T-helper 17 cell (primary cell): ENCODE measurements around the gene TLE1. TPM values are rescaled to one million over a fixed set of nuclear protein-coding genes. Genes with fewer than 3 reads are reported as not detected.
"Not testable (repeated sequence)": the region's sequence is repeated elsewhere in the genome, so short reads cannot be mapped to it uniquely, and the experiment has no call there.

Experiments
- ATAC-seq: fragments of 150-1000 bp; cut with Tn5 transposase; 2 replicates; pipeline ENCODE4 v1.10.0; 2021; ENCODE audit warnings: mild to moderate bottlenecking, moderate library complexity
- DNase-seq, 3 donors: peaks; one replicate each; pipeline versions ENCODE4 v3.0.0 to v3.0.0-alpha.2; 2020 to 2021
- H3K9me3 ChIP-seq: one replicate; pipeline ENCODE4 v1.7.0; 2013; ENCODE audit warnings: low read length, mild to moderate bottlenecking; ENCODE audit not compliant: control insufficient read depth, poor library complexity, severe bottlenecking
- H3K27ac Mint-ChIP-seq: one replicate; pipeline ENCODE4 v1.8.0; 2022; ENCODE audit warnings: mild to moderate bottlenecking, moderate library complexity, mixed read lengths
- H3K27me3 Mint-ChIP-seq: one replicate; pipeline ENCODE4 v1.8.0; 2022; ENCODE audit warnings: mixed read lengths
- H3K36me3 Mint-ChIP-seq: one replicate; pipeline ENCODE4 v1.8.0; 2022; ENCODE audit warnings: low read depth, mixed read lengths
- H3K4me1 Mint-ChIP-seq: one replicate; pipeline ENCODE4 v1.8.0; 2022; ENCODE audit warnings: mild to moderate bottlenecking, mixed read lengths
- H3K4me3 Mint-ChIP-seq: one replicate; pipeline ENCODE4 v1.8.0; 2022; ENCODE audit warnings: mild to moderate bottlenecking, moderate library complexity, mixed read lengths
- total RNA-seq, 4 donors: library from RNA in 2 of 4; stranded (reverse) in 2 of 4; gene quantifications; one replicate each; pipeline ENCODE4 v1.2.3 and lab custom pipeline; 2022 to 2026

The TLE1 gene
- total RNA-seq, 2 donors from 2014 or later: 2.2 to 3.4 TPM

GRCh38 chr9:81604306-81605169 is 84.8 kb downstream of the TLE1 start:
- ATAC-seq: no peak
- no peaks in the 10 kb centered on the region for H3K27me3 Mint-ChIP-seq

GRCh38 chr9:81602887-81603680 is 86.3 kb downstream of the TLE1 start:
- ATAC-seq (no peak), DNase-seq (no peak)
- H3K36me3 Mint-ChIP-seq: no peaks in the 10 kb centered on the region
- H3K4me1 Mint-ChIP-seq: no peaks in the 10 kb centered on the region
- no peak overlapping the region for H3K27ac Mint-ChIP-seq
- no peak overlapping the region for H3K4me3 Mint-ChIP-seq
- no peaks in the 10 kb centered on the region for H3K9me3 ChIP-seq
- H3K27me3 Mint-ChIP-seq: no peaks in the 10 kb centered on the region

More at GRCh38 chr9:81604306-81605169, 84.8 kb downstream of the TLE1 start:
- Mint-ChIP-seq H3K4me3 (no peak overlapping the region), H3K36me3 (no peaks in the 10 kb centered on the region), H3K27ac (no peak overlapping the region), H3K4me1 (no peaks in the 10 kb centered on the region)
- no peaks in the 10 kb centered on the region for H3K9me3 ChIP-seq
- DNase-seq: no peak

GRCh38 chr9:81601639-81602623 is 87.4 kb downstream of the TLE1 start:
- Mint-ChIP-seq H3K27ac (no peak overlapping the region), H3K4me3 (no peak overlapping the region), H3K27me3 (no peaks in the 10 kb centered on the region), H3K36me3 (no peaks in the 10 kb centered on the region), H3K4me1 (peaks cover 3% of the 10 kb centered on the region)
- no peak for DNase-seq
- no peaks in the 10 kb centered on the region for H3K9me3 ChIP-seq
- ATAC-seq: no peak

GRCh38 chr9:81600631-81601030 is 88.7 kb downstream of the TLE1 start:
- ATAC-seq (no peak), DNase-seq (no peak)
- peaks cover 3% of the 10 kb centered on the region for H3K4me1 Mint-ChIP-seq
- H3K27me3 Mint-ChIP-seq: no peaks in the 10 kb centered on the region
- H3K27ac Mint-ChIP-seq: no peak overlapping the region
- H3K36me3 Mint-ChIP-seq: no peaks in the 10 kb centered on the region
- no peak overlapping the region for H3K4me3 Mint-ChIP-seq
- no peaks in the 10 kb centered on the region for H3K9me3 ChIP-seq

GRCh38 chr9:81599837-81600236 is 89.5 kb downstream of the TLE1 start:
- no peak for ATAC-seq
- Mint-ChIP-seq H3K27ac (no peak overlapping the region), H3K4me1 (peaks cover 3% of the 10 kb centered on the region)

GRCh38 chr9:81598811-81599210 is 90.5 kb downstream of the TLE1 start:
- Mint-ChIP-seq H3K4me3 (no peak overlapping the region), H3K4me1 (peaks cover 3% of the 10 kb centered on the region), H3K27ac (no peak overlapping the region), H3K27me3 (no peaks in the 10 kb centered on the region), H3K36me3 (no peaks in the 10 kb centered on the region)
- DNase-seq: no peak
- ATAC-seq: no peak
- no peaks in the 10 kb centered on the region for H3K9me3 ChIP-seq

More at GRCh38 chr9:81599837-81600236, 89.5 kb downstream of the TLE1 start:
- no peaks in the 10 kb centered on the region for H3K36me3 Mint-ChIP-seq
- no peaks in the 10 kb centered on the region for H3K27me3 Mint-ChIP-seq
- H3K9me3 ChIP-seq: no peaks in the 10 kb centered on the region
- no peak for DNase-seq
- no peak overlapping the region for H3K4me3 Mint-ChIP-seq

- H3K27ac Mint-ChIP-seq: no peak overlapping the region
- no peaks in the 10 kb centered on the region for H3K27me3 Mint-ChIP-seq
- no peak overlapping the region for H3K4me3 Mint-ChIP-seq
- H3K4me1 Mint-ChIP-seq: peaks cover 3% of the 10 kb centered on the region
- no peaks in the 10 kb centered on the region for H3K36me3 Mint-ChIP-seq
- ATAC-seq (no peak), DNase-seq (no peak)
- no peaks in the 10 kb centered on the region for H3K9me3 ChIP-seq
These were observed 91.2 kb downstream of the TLE1 start for GRCh38 chr9:81598123-81598497.

GRCh38 chr9:81597419-81598122 is 91.8 kb downstream of the TLE1 start:
- no peaks in the 10 kb centered on the region for H3K27me3 Mint-ChIP-seq
- DNase-seq (no peak), ATAC-seq (no peak)
- H3K4me1 Mint-ChIP-seq: peaks cover 3% of the 10 kb centered on the region
- no peaks in the 10 kb centered on the region for H3K36me3 Mint-ChIP-seq
- H3K4me3 Mint-ChIP-seq: no peak overlapping the region
- no peaks in the 10 kb centered on the region for H3K9me3 ChIP-seq
- no peak overlapping the region for H3K27ac Mint-ChIP-seq

GRCh38 chr9:81596679-81597418 is 92.5 kb downstream of the TLE1 start:
- Mint-ChIP-seq H3K27me3 (no peaks in the 10 kb centered on the region), H3K4me1 (peaks cover 3% of the 10 kb centered on the region), H3K36me3 (no peaks in the 10 kb centered on the region), H3K27ac (no peak overlapping the region), H3K4me3 (no peak overlapping the region)
- ATAC-seq: no peak
- no peak for DNase-seq
- no peaks in the 10 kb centered on the region for H3K9me3 ChIP-seq

- Mint-ChIP-seq H3K4me1 (peaks cover 3% of the 10 kb centered on the region), H3K36me3 (no peaks in the 10 kb centered on the region), H3K27me3 (no peaks in the 10 kb centered on the region), H3K27ac (no peak overlapping the region), H3K4me3 (no peak overlapping the region)
- no peak for DNase-seq
- no peak for ATAC-seq
- no peaks in the 10 kb centered on the region for H3K9me3 ChIP-seq
These were observed 93.3 kb downstream of the TLE1 start for GRCh38 chr9:81595887-81596543.

GRCh38 chr9:81595293-81595692 is 94.1 kb downstream of the TLE1 start:
- H3K4me3 Mint-ChIP-seq, H3K36me3 Mint-ChIP-seq, H3K9me3 ChIP-seq, DNase-seq, H3K27ac Mint-ChIP-seq, ATAC-seq, H3K27me3 Mint-ChIP-seq, H3K4me1 Mint-ChIP-seq: not testable (repeated sequence)
